Left renal pelvis (tissue), 4 donors: Measurements from ENCODE around the gene CRIP3. TPM values are rescaled to one million over a fixed set of nuclear protein-coding genes. Genes with fewer than 3 reads are reported as not detected.
"Not testable (repeated sequence)": the region's sequence is repeated elsewhere in the genome, so short reads cannot be mapped to it uniquely, and the experiment has no call there.

ENCODE experiments used
- DNase-seq, 4 donors: peaks; one replicate each; pipeline ENCODE4 v3.0.0-alpha.2; 2013; ENCODE audit warnings: low read depth in 4 of 4, low spot score in 3 of 4
- polyA plus RNA-seq, 4 donors: library from polyadenylated mRNA; unstranded; fragments of 120-200 nt; gene quantifications; one replicate each; pipeline ENCODE4 v1.2.1, GENCODE V29; 2013; ENCODE audit not compliant: insufficient read length in 4 of 4

Gene CRIP3
- polyA plus RNA-seq, 4 donors, result 2.4 to 8.1 (median 4.0) TPM

DNA sequence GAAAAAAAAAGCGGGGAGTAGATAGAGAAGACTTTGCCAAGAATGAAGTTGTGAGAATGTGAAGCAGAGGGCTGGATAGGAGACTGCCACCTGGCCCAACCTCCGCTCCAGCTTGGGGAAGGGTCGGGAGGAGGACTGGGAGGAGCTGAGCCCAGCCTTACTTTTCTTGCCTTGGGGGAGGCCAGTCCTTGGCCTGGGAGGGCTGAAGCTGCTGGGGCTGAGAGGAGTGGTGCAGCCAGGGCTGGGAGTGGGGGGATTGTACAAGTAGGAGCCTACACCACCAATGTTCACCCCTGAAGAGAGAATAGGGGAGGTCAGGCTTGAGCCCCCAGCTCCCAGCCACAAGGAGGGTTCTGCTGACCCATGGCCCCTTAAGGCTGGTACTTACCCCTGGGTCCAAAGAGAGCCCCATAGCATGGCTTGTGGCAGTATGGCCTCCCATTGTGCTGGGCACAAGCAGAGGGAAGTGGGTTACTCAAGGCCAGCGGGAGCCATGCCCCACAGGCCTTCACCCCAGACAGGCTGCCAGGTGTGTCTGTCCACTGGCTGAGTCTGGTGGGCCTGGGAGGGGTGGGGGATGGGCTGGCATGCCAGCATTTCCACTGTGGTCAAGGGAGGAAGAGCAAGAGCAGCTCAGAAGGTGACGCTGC lies 1.1 kb downstream of the CRIP3 start:
- no peak for DNase-seq

DNA sequence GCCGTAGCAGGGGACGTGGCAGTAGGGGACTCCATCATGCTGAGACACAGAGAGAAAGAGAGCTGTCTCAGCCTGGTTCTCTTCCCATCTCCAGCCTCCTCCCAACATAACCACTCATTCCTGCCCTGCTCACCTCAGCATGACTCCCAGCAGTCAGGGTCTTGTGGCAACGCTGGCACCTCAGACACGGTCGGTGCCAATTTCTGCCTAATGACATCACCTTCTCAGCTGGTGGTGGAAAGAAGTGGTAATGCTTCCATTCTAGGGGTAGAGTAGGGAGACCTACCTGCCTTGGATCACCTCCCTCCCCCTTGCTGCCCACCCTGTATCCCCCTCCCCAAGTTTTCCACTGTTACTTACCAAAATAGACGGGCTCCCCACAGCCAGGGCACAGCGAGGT lies 2.5 kb downstream of the CRIP3 start:
- DNase-seq, result no peak

DNA sequence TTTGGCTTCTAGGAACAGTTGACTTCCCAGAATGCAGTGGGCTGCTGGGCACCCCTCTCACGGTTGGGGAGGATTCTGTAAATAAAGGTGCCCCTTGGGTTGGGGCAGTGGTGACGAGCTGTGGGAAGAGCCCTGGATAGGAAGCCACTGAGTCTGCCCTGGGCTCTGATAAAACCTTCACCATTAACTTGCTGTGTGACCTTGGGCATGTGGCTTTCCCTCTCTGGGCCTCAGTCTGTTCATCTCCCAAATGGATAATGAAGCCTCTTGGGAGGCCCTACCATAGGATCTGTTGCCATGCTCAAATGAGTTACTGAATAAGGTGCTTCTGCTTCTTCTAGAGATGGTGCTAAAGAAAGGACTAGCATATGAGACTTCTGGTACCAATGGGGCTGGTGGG lies 3.7 kb downstream of the CRIP3 start:
- DNase-seq, result no peak

DNA sequence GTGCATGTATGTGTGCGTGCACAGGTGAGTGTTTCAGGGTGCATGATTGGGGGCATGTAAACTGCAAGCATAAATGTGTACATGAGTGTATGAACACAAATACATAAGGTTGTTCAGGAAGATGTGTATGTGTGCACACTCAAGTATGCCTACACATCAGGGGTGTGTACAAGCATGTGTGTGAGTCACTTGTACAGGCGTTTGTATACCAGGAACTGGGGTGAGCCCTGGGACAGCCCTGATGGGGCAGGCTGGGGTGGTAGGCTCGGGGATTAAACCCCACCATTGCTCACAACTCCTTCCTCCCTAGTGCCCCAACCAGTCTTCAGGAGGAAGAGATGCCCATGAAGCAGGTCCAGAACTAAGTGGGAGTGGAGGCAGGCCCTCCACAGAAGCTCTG lies 4.3 kb downstream of the CRIP3 start:
- DNase-seq, result no peak

DNA sequence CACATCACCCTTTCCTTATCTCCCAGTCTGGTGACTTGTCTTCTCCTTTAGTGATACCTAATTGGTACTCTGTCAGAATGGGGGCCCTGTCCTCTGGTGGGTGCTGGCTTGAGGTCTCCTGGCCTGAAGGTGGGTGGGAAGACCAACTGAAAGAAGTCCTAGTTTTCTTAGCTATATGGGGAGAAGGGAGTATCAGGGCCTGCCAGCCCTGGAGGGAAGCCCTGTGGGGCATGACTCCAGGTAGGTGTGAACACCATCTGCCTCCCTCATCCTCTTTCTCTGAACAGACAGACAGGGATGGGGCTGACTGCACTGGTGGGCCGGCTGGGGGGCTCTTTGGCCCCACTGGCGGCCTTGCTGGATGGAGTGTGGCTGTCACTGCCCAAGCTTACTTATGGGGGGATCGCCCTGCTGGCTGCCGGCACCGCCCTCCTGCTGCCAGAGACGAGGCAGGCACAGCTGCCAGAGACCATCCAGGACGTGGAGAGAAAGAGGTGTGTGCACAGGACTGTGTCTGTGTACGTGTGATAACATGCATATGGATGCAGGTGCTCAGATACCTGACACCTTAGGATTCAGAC lies 4.8 kb downstream of the CRIP3 start:
- DNase-seq, result no peak

DNA sequence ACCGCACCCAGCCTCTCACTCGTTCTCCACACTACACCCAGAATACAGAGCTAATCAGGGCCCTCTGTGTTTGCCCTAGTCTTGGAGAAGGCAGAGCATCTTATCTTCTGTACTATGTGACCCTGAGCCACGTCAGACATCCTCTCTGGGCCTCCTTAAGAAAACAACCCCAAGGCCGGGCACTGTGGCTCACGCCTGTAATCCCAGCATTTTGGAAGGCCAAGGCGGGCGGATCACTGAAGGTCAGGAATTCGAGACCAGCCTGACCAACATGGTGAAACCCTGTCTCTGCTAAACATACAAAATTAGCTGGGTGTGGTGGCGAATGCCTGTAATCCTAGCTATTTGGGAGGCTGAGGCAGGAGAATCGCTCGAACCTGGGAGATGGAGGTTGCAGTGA lies 5.6 kb downstream of the CRIP3 start:
- DNase-seq, result not testable (repeated sequence)

DNA sequence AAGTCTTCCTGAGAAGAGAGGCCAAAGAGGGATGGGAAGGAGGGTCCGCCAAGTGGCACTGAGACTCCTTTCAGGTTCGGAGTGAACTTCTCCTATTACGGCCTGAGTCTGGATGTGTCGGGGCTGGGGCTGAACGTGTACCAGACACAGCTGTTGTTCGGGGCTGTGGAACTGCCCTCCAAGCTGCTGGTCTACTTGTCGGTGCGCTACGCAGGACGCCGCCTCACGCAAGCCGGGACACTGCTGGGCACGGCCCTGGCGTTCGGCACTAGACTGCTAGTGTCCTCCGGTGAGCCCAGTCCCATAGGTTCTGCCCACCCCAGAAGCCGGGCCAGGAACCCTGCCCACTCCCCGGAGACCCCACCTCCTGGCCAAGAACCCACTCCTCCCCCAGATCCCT lies 6.5 kb downstream of the CRIP3 start:
- DNase-seq, result no peak

DNA sequence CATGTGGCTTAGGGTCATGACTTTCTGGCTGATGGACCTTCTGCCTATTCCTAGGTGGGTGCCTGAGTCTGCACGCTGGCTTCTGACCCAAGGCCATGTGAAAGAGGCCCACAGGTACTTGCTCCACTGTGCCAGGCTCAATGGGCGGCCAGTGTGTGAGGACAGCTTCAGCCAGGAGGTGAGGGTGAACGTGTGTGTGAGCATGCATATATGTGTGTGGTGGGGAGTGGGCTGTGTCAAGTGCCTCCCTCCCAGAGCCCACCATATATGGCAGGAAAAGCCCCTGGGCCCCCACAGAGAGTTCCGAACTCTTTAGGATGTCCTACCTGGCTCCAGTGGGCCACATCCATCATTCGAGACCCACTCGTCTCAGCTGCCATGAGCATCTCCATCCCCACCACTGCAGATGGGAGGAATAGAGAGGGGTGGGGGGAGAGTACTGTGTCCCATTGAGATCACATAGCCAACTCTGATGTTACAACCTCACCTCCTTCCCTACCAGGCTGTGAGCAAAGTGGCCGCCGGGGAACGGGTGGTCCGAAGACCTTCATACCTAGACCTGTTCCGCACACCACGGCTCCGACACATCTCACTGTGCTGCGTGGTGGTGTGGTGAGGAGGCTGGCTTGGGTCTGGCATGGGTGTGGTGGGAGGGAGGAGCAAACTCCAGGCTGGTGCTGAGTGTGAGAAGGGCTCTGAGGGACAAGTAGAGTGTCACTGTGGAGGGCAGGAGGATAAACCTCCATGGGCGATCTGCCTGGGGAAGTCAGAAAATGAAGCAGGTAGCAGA lies 7.3 kb downstream of the CRIP3 start:
- no peak for DNase-seq

DNA sequence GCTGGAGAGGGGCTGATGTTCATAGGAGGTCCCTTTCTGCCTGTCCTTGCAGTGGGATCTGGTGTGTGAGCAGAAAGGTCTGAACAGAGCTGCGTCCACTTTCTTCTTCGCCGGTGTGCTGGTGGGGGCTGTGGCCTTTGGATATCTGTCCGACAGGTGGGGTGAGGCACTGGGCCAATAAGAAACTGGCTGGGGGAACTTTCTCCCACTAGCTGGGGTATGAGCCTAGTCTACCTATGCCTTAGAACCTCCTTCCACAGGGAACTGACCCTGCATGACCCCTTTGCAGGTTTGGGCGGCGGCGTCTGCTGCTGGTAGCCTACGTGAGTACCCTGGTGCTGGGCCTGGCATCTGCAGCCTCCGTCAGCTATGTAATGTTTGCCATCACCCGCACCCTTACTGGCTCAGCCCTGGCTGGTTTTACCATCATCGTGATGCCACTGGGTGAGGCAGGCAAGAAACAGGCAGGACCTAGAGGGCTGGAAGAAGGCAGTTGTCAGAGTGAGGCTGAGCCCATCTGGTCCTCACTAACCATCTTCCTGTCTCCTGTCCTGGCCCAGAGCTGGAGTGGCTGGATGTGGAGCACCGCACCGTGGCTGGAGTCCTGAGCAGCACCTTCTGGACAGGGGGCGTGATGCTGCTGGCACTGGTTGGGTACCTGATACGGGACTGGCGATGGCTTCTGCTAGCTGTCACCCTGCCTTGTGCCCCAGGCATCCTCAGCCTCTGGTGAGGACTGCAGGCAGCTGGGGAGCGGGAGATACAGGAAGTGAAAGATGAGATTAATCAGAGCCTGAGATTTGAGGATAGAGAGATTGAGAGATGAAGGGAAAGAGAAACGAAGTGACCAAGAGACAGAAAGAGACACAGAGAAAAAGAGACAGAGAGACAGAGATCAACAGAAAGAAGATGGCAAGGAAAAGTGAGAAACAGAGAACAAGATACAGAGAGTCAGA lies 9.0 kb downstream of the CRIP3 start:
- no peak for DNase-seq

DNA sequence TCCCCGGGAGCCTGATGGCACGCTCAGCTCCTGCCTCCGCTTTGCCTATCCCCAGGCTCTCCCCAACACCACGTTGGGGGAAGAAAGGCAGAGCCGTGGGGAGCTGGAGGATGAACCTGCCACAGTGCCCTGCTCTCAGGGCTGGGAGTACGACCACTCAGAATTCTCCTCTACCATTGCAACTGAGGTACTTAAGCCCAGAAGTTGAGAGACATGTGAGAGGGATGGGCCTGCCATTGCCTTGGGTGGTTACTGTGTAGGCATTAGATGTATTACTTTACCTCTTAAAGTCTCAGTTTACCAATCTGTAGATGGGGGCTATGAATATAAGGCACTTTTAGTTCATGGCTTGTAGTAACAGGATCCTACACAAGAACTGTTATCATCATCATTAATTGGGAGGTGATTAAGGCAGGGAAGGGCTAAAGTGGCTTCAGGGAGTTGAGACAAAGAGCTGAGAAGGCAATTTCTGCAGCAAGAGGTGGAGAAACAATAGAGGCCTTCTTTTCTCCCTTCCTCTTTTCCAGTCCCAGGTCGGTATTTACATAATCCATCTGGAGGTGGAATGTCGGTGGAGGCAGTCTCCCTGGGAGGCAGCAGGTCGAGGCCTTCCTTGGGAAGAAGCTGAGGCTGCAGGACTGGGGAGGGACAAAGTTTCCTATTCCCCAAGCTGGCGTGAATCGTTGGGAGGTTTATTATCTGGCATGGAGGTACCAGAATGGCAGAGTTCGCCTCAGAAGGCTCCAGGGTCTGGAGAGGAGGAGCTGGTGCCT lies 9.9 kb downstream of the CRIP3 start:
- DNase-seq, result no peak

DNA sequence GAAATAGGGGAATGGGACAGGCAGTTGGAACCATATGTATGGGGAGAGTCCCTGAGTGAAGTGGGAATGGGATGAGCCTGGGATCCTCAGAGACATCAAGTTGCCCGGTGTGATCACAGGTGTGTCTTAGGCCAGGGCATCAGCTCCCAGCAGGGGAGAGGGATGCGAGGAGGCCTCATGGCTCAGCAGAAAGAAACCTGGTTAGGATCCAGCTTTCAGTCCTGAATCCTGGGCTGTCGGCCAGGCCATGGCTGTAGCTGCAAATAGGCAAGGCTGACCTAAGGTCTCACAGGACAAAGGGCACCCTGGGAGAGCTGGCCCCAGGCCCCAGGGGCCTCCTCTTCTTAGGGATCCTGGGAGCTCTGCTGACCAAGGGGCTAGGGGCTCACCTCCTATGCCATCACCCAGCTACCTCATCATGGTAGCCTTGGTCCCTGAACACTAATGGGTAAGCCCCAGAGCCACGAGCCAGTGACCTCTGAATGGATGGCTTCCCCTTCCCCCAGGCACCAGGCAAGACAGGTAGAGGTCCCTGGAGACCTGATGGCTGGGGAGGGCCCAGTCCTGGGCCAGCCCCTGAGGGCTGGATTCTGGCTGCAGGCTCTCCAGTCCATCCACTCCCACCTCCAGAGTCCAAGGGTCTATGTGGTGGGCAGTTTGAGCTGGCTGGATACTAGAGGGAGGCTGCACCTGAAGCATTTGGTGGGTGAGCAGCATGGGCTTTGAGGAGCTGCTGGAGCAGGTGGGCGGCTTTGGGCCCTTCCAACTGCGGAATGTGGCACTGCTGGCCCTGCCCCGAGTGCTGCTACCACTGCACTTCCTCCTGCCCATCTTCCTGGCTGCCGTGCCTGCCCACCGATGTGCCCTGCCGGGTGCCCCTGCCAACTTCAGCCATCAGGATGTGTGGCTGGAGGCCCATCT lies 10.7 kb downstream of the CRIP3 start, which contains the start of gene SLC22A7:
Gene SLC22A7, plus strand, starts transcription at position 617 of the 921 bp plus-strand sequence. Its CDS starts 99 bp downstream, at position 716.
- DNase-seq, result no peak

DNA sequence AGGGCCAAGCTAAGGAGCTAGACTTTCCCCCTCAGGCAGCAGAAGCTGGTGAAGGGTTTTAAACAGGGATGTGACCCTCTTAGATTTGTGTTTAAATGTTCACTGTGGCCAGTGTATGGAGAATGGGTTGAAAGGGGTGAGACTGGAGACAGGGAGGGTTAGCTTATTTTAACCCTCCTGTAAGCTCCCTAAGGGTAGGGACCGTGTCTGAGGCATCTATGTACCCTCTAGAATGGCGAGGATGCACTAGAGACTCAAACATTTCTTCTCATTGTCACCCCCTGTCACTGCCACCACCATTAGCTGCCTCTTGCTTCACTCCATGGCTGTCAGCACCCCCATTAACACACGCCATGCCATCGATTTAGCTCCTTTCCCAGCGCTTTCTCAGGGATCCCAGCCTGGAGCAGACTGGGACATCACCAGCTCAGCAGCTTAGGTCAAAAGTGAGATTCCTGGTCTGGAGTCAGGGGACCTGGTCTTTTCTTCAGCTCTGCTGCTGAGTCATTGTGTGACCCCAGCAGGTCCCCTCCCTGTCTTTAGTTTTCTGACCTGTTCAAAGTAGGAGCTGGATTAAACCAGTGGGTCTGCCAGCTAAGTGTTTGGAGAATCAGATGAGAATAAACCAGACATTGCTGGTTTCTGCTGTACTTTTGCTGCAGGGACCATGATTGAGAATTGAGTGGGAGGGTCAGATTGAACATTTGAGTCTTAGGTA lies 11.7 kb downstream of the CRIP3 start:
- DNase-seq, result no peak

DNA sequence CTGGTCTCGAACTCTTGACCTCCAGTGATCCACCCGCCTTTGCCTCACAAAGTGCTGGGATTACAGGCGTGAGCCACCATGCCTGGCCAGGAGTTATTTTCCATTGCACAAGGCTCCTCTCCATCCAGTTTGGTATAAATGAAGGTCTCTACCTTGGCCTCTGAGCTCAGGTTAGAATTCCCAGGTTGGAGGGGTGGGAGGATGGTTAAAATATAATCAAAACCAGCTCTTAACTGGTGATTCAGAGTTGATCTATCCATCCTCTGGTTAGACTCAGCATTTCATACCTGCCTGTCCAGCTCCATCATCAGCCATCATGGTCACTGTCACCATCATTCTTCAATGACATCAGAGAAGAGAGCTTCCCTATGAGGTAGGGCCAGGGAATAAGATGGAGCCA lies 13.2 kb downstream of the CRIP3 start:
- no peak for DNase-seq

DNA sequence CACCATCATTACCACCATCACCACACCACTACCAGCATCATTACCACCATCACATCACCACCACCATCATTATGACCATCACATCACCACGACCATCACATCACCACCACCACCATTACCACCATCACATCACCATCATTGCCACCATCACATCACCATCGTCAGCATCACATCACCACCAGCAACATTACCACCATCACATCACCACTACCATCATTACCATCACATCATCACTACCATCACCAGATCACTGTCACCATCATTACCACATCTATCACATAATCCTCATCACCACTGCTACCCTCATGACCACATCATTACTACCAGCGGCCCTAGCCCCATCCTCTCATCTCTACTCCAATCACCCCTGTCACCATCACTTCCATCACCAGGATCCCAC lies 14.1 kb downstream of the CRIP3 start:
- no peak for DNase-seq

DNA sequence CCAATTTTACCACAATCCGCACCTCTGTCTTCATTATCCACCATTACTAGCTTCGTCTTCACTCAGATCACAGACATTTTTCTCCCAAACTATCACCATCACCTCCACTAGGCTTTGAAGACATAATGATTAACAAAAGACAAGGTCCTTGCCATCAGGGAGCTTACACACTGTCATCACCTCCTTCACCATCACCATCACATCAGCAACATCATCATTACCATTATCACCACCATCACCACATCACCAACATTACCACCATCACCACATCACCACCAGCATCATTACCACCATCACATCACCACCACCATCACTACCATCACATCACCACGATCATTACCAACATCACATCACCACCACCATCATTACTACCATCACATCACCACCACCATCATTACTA lies 14.9 kb downstream of the CRIP3 start:
- no peak for DNase-seq

DNA sequence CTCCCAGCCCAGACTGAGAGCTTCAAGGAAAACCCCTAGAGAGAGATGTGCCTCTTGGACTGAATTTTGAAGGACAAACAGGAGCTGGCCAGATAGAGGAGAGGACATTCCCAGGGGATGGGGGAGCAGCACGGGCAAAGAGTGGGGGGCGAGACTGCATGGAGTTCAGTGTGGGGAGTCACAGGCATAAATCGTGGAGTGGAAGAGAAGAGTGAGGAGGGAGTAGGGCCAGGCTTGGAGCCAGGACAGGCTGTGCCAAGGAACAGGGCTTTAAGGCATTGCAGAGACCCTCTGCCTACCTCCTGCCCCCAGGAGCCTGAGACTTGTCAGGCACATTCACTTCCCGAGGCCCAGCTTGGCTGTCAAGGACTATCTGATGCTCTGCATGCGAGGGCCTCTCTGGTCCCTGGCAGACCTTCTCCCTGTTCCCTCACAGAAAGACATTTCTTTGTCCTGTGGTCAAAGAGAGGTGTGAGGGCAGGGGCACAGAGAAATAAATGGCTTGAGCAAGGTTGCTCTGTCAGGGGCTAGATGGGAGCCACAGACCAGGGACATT lies 15.8 kb downstream of the CRIP3 start:
- no peak for DNase-seq

DNA sequence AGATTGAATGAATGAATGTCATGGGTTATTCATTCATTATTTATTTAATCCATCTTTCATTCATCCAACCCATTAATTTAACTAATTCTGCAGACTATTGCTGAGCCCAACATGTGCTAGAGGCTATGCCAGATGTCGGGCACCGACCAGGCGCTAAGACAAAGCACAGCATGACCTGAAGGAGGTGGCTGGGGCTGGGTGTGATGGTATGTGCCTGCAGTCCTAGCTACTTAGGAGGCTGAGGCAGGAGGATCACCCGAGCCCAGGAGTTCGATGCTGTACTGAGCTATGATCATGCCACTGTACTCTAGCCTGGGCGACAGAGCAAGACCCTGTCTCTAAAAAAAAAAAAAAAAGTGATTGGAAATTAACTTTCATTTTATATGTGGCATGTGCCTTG lies 16.3 kb downstream of the CRIP3 start:
- no peak for DNase-seq

DNA sequence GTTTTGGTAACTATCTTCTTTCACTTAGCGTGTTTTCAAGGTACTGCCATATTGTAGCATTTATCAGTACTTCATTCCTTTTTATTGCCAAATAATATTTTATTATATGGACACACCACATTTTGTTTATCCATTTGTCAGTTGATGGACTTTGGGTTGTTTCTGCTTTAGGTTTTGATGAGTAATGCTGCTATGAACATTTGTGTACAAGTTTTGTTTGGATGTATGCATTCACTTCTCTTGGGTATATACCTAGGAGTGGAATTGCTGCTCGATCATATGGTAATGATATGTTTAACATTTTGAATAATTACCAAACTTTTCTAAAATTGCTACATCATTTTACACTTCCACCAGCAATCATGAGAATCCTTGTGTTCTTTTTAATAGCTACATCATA lies 16.9 kb downstream of the CRIP3 start:
- no peak for DNase-seq
